ENCODE measurements around the gene BMPR1A. TPM values are rescaled to one million over a fixed set of nuclear protein-coding genes. Genes with fewer than 3 reads are reported as not detected.
A peak's percentile ranks its signal among the peaks of the same experiment; 100 is the strongest.

Gene BMPR1A
- polyA plus RNA-seq, 1 experiment = 21.4 TPM

- DNase-seq (ENCODE audit: low read depth) = no peak
- H3K4me3 ChIP-seq (ENCODE audit: low read depth, low read length) = no peak overlapping the region
- CTCF ChIA-PET = interaction anchor here (1.6 kb wide), 1 partner anchor 19 kb away, joined by 3 read pairs; no protein-coding TSS in a partner anchor
- no peaks in the 10 kb centered on the region for H3K27me3 ChIP-seq (ENCODE audit: control insufficient read depth, insufficient read depth, low read length)
- no peaks in the 10 kb centered on the region for H3K36me3 ChIP-seq (ENCODE audit: control insufficient read depth, insufficient read depth, low read length)
- TF ChIP-seq CTCF (IDR thresholded peaks at IDR 0.05; ENCODE audit: insufficient read depth, low read depth, low read length) = no peak
- POLR2A ChIA-PET = no interaction called here
These were observed 99.1 kb downstream of the BMPR1A start for GRCh38 chr10:86855513-86855912.

GRCh38 chr10:86856156-86856555, 99.7 kb downstream of the BMPR1A start:
- no peak overlapping the region for H3K4me3 ChIP-seq (ENCODE audit: low read depth, low read length)
- no peaks in the 10 kb centered on the region for H3K36me3 ChIP-seq (ENCODE audit: control insufficient read depth, insufficient read depth, low read length)
- ChIA-PET POLR2A (no interaction called here), CTCF (interaction anchor here (1.6 kb wide), 1 partner anchor 20 kb away, joined by 3 read pairs; no protein-coding TSS in a partner anchor)
- no peaks in the 10 kb centered on the region for H3K27me3 ChIP-seq (ENCODE audit: control insufficient read depth, insufficient read depth, low read length)
- no peak for DNase-seq (ENCODE audit: low read depth)
- TF ChIP-seq CTCF (IDR thresholded peaks at IDR 0.05; ENCODE audit: insufficient read depth, low read depth, low read length) = no peak

GRCh38 chr10:86857128-86857721, 100.8 kb downstream of the BMPR1A start:
- TF ChIP-seq CTCF (IDR thresholded peaks at IDR 0.05; ENCODE audit: insufficient read depth, low read depth, low read length) = no peak
- Histone ChIP-seq H3K36me3 (ENCODE audit: control insufficient read depth, insufficient read depth, low read length) (no peaks in the 10 kb centered on the region), H3K4me3 (ENCODE audit: low read depth, low read length) (no peak overlapping the region), H3K27me3 (ENCODE audit: control insufficient read depth, insufficient read depth, low read length) (no peaks in the 10 kb centered on the region)
- ChIA-PET POLR2A (no interaction called here), CTCF (interaction anchor here (1.0 kb wide), 1 partner anchor 12 kb away, joined by 5 read pairs; no protein-coding TSS in a partner anchor)
- peak; percentile 4 for DNase-seq (ENCODE audit: low read depth)

GRCh38 chr10:86858011-86858410, 101.6 kb downstream of the BMPR1A start:
- POLR2A ChIA-PET = no interaction called here
- Histone ChIP-seq H3K27me3 (ENCODE audit: control insufficient read depth, insufficient read depth, low read length) (no peaks in the 10 kb centered on the region), H3K4me3 (ENCODE audit: low read depth, low read length) (no peak overlapping the region), H3K36me3 (ENCODE audit: control insufficient read depth, insufficient read depth, low read length) (no peaks in the 10 kb centered on the region)
- TF ChIP-seq CTCF (IDR thresholded peaks at IDR 0.05; ENCODE audit: insufficient read depth, low read depth, low read length) = no peak
- CTCF ChIA-PET = interaction anchor here (0.9 kb wide), 1 partner anchor 37 kb away, joined by 4 read pairs; no protein-coding TSS in a partner anchor
- DNase-seq (ENCODE audit: low read depth) = no peak

- H3K4me3 ChIP-seq (ENCODE audit: low read depth, low read length) = no peak overlapping the region
- no peak for DNase-seq (ENCODE audit: low read depth)
- POLR2A ChIA-PET = no interaction called here
- TF ChIP-seq CTCF (IDR thresholded peaks at IDR 0.05; ENCODE audit: insufficient read depth, low read depth, low read length) = no peak
- H3K27me3 ChIP-seq (ENCODE audit: control insufficient read depth, insufficient read depth, low read length) = no peaks in the 10 kb centered on the region
- no peaks in the 10 kb centered on the region; the same call in 1 of the 2 replicates for H3K36me3 ChIP-seq (ENCODE audit: control insufficient read depth, insufficient read depth, low read length)
- CTCF ChIA-PET = no interaction called here
These were observed 104.9 kb downstream of the BMPR1A start for GRCh38 chr10:86861351-86861750.
